Measurements from ENCODE around the gene HNRNPL. TPM values are rescaled to one million over a fixed set of nuclear protein-coding genes. Genes with fewer than 3 reads are reported as not detected.

HNRNPL gene
- total RNA-seq, 1 experiment from 2014 or later, result 443 TPM

DNA sequence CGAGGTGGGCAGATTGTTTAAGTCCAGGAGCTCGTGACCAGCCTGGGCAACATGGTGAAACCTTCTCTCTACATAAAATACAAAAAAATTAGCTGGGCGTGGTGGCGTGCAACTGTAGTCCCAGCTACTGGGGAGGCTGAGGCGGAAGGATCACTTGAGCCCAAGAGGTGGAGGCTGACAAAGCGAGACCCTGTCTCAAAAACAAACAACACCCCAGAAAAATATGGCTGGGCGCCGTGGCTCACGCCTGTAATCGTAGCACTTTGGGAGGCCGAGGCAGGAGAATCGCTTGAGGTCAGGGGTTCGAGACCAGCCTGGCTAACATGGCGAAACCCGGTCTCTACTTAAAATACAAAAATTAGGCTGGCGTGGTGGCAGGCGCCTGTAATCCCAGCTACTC is 3.4 kb upstream of the HNRNPL start:
- intact Hi-C loops (cut with micrococcal nuclease; ENCODE audit: unreplicated experiment), result loop anchor here (5.0 kb wide), 2 partner anchors 171 to 216 kb away; no protein-coding TSS in a partner anchor
- Histone ChIP-seq H3K4me2 (peak overlapping the region; percentile 83), H3K79me2 (ENCODE audit: low read depth) (peaks cover 21% of the 10 kb centered on the region), H3K27me3 (ENCODE audit: insufficient read depth, low read depth) (no peaks in the 10 kb centered on the region), H3K27ac (peak overlapping the region; percentile 94), H3K36me3 (ENCODE audit: low read depth) (no peaks in the 10 kb centered on the region), H3K9me2 (ENCODE audit: insufficient read depth) (no peaks in the 10 kb centered on the region), H3F3A (ENCODE audit: insufficient read depth, low read depth) (peaks cover 40% of the 10 kb centered on the region), H3K4me1 (replicated peaks; ENCODE audit: insufficient read depth) (peaks cover 20% of the 10 kb centered on the region), H2AFZ (peak overlapping the region; percentile 74), H4K20me1 (ENCODE audit: insufficient read depth) (peaks cover 8% of the 10 kb centered on the region), H3K9me3 (ENCODE audit: insufficient read depth, low read depth) (no peaks in the 10 kb centered on the region), H3K4me3 (peak overlapping the region; percentile 65)
- BruUV-seq (replicated peaks), result no TSS peak
- ChIA-PET CTCF (interaction anchor here (1.2 kb wide), 1 partner anchor 35 kb away, joined by 6 read pairs; no protein-coding TSS in a partner anchor), POLR2A (ENCODE audit: unreplicated experiment) (no interaction called here)
- TF ChIP-seq EZH2 (IDR thresholded peaks at IDR 0.05; ENCODE audit: low read depth), result no peak
- TF ChIP-seq, protein P1, sequence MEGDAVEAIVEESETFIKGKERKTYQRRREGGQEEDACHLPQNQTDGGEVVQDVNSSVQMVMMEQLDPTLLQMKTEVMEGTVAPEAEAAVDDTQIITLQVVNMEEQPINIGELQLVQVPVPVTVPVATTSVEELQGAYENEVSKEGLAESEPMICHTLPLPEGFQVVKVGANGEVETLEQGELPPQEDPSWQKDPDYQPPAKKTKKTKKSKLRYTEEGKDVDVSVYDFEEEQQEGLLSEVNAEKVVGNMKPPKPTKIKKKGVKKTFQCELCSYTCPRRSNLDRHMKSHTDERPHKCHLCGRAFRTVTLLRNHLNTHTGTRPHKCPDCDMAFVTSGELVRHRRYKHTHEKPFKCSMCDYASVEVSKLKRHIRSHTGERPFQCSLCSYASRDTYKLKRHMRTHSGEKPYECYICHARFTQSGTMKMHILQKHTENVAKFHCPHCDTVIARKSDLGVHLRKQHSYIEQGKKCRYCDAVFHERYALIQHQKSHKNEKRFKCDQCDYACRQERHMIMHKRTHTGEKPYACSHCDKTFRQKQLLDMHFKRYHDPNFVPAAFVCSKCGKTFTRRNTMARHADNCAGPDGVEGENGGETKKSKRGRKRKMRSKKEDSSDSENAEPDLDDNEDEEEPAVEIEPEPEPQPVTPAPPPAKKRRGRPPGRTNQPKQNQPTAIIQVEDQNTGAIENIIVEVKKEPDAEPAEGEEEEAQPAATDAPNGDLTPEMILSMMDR (conservative IDR thresholded peaks at IDR 0.05), result no peak
- no peak for DNase-seq

DNA sequence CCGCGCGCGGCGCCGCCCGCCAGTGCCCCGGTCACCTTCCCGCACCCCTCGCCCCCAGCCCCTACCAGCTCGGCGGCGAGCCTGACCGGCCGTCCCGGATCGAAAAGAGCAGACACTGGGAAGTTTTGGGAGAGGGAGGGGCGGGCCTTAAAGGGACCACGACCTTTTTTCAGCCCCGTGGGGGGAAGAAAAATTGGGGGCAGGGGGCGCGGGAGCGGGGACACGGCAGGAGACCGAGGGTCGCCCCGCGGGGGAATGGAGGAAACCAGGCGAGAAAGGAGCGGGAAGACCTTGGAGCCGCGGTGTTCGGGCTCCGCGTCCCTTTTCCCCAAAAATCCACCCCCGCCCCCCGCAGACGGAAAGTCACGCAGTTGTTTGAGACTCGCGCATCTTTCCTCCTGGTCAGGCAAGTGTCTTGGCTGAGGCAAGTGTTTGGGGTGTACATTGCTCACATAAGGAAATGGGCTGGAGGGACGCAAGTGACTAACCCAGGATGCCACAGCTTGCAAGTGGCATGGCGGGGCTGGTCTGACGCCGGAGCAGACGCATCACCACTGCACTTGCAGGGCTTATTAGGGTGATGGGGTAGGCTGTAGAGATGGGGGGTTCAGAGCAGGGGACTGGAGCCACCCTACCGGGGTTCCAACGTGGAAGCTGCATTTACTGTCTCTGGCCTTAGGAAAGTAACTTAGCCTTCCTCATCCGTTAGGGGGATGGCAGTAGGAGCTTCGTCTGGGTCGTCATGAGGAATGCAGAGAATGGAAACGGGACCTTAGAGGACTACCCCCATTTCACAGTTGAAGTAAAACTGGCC is 2.7 kb upstream of the HNRNPL start:
- ChIA-PET CTCF (interaction anchor here (0.6 to 1.2 kb wide), 2 partner anchors 35 to 38 kb away, joined by 6 to 9 read pairs; no protein-coding TSS in a partner anchor), POLR2A (ENCODE audit: unreplicated experiment) (interaction anchor here (0.5 to 0.7 kb wide), 4 partner anchors 10 to 218 kb away, joined by 3 to 20 read pairs (median 8); no protein-coding TSS in a partner anchor)
- peak overlapping the region; percentile 74 for H2AFZ ChIP-seq
- no peaks in the 10 kb centered on the region for H3K9me2 ChIP-seq (ENCODE audit: insufficient read depth)
- DNase-seq, result peak; percentile 57 to 81
- peaks cover 28% of the 10 kb centered on the region for H3K4me1 ChIP-seq (replicated peaks; ENCODE audit: insufficient read depth)
- no peaks in the 10 kb centered on the region for H3K9me3 ChIP-seq (ENCODE audit: insufficient read depth, low read depth)
- peaks cover 16% of the 10 kb centered on the region for H4K20me1 ChIP-seq (ENCODE audit: insufficient read depth)
- peak overlapping the region; percentile 65 for H3K4me3 ChIP-seq
- H3K27me3 ChIP-seq (ENCODE audit: insufficient read depth, low read depth), result no peaks in the 10 kb centered on the region
- peak overlapping the region; percentile 94 for H3K27ac ChIP-seq
- H3K4me2 ChIP-seq, result peak overlapping the region; percentile 83
- peaks cover 29% of the 10 kb centered on the region for H3K79me2 ChIP-seq (ENCODE audit: low read depth)
- BruUV-seq (replicated peaks), result no TSS peak
- intact Hi-C loops (cut with micrococcal nuclease; ENCODE audit: unreplicated experiment), result loop anchor here (5.0 kb wide), 2 partner anchors 170 to 215 kb away; no protein-coding TSS in a partner anchor
- H3K36me3 ChIP-seq (ENCODE audit: low read depth), result no peaks in the 10 kb centered on the region
- peaks cover 37% of the 10 kb centered on the region for H3F3A ChIP-seq (ENCODE audit: insufficient read depth, low read depth)
- TF ChIP-seq EZH2 (IDR thresholded peaks at IDR 0.05; ENCODE audit: low read depth), result no peak
- TF ChIP-seq, protein P1 (conservative IDR thresholded peaks at IDR 0.05), result no peak

DNA sequence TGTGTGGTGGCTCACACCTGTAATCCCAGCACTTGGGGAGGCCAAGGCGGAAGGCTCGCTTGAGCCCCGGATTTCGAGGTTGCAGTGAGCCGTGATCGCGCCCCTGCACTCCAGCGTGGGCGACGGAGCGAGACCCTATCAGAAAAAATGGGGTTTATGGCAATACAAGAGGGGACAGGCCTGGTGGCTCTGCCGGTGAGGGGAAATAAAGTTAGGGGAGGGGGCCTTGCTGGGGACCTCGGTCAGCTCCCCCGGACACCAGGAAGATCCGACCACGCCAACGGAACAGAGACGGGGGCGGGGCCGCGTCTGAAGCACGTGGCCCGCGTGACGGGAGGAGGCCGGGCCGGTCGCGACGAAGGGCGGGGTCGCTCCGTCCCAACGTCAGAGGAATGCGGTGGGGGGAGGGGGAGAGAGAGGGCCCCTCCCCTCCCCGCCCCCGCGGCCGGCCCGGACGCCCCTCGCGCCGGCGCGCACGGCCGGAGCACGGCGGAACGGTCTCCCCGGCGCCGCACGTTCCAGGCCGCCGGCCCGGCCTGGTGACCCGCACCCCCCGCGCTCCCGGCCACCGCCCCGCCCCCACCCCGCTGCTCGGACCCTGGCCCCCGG is 1.9 kb upstream of the HNRNPL start:
- H3K79me2 ChIP-seq (ENCODE audit: low read depth), result peaks cover 36% of the 10 kb centered on the region
- intact Hi-C loops (cut with micrococcal nuclease; ENCODE audit: unreplicated experiment), result loop anchor here (2.0 to 5.0 kb wide), 4 partner anchors 13 to 214 kb away; partner anchors contain the start of gene ECH1
- peak overlapping the region; percentile 99 for H3K4me2 ChIP-seq
- peak overlapping the region; percentile 94 for H3K27ac ChIP-seq
- H4K20me1 ChIP-seq (ENCODE audit: insufficient read depth), result peaks cover 22% of the 10 kb centered on the region
- ChIA-PET POLR2A (ENCODE audit: unreplicated experiment) (interaction anchor here (0.6 to 0.7 kb wide), 7 partner anchors 9 to 315 kb away, joined by 3 to 20 read pairs (median 4); no protein-coding TSS in a partner anchor), CTCF (interaction anchor here (0.6 kb wide), 1 partner anchor 39 kb away, joined by 9 read pairs; no protein-coding TSS in a partner anchor)
- peak; percentile 73 to 93 for DNase-seq
- no peaks in the 10 kb centered on the region for H3K27me3 ChIP-seq (ENCODE audit: insufficient read depth, low read depth)
- no peaks in the 10 kb centered on the region for H3K9me2 ChIP-seq (ENCODE audit: insufficient read depth)
- H3F3A ChIP-seq (ENCODE audit: insufficient read depth, low read depth), result peaks cover 39% of the 10 kb centered on the region
- TF ChIP-seq EZH2 (IDR thresholded peaks at IDR 0.05; ENCODE audit: low read depth), result no peak
- TF ChIP-seq, protein P1 (conservative IDR thresholded peaks at IDR 0.05), result no peak
- no TSS peak for BruUV-seq (replicated peaks)
- H3K36me3 ChIP-seq (ENCODE audit: low read depth), result peaks cover 5% of the 10 kb centered on the region; the same call in 1 of the 2 replicates
- H2AFZ ChIP-seq, result peak overlapping the region; percentile 86
- H3K4me1 ChIP-seq (replicated peaks; ENCODE audit: insufficient read depth), result peaks cover 35% of the 10 kb centered on the region
- no peaks in the 10 kb centered on the region for H3K9me3 ChIP-seq (ENCODE audit: insufficient read depth, low read depth)
- peak overlapping the region; percentile 76 for H3K4me3 ChIP-seq

Measured in PC-9 (cell line).